ENCODE measurements around the gene UBQLN3.

DNA sequence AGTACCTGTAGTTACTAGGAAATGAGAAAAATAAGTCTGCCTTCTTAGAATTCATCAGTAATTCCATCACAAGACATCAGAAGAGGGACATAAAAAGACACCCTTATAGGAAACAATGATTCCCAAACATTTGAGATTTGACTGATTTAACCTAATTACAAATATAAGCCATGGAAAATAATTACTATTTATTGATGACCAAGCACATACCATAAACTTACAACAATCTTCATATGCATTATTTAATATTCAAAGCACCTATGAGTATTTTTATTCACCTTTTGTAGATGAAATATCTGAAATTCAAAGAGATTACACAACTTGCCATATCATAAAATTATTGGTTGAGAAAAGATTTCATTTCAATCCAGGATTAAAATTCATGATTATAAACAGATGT lies 35.8 kb downstream of the UBQLN3 start:
- TF ChIP-seq ELF4 (IDR thresholded peaks at IDR 0.05) (no peak), TARDBP (IDR thresholded peaks at IDR 0.05) (no peak), FOXA1 (IDR thresholded peaks at IDR 0.05) (no peak), BHLHE40 (IDR thresholded peaks at IDR 0.05; ENCODE audit: borderline replicate concordance) (no peak), SUZ12 (IDR thresholded peaks at IDR 0.05) (no peak), CTBP1 (IDR thresholded peaks at IDR 0.05; ENCODE audit: borderline replicate concordance) (no peak), SP1 (IDR thresholded peaks at IDR 0.05) (no peak), PKNOX1 (IDR thresholded peaks at IDR 0.05) (no peak), FOXM1 (IDR thresholded peaks at IDR 0.05; ENCODE audit: borderline replicate concordance) (no peak)
